Measurements from ENCODE around the gene WDR73.
A peak's percentile ranks its signal among the peaks of the same experiment; 100 is the strongest.

The WDR73 gene

GRCh38 chr15:84609818-84610525 is 44.1 kb downstream of the WDR73 start:
- no peak for DNase-seq (ENCODE audit: low read depth)

- no peak for DNase-seq (ENCODE audit: low read depth)
These were observed 45.3 kb downstream of the WDR73 start for GRCh38 chr15:84608707-84609284.

GRCh38 chr15:84606653-84607120 is 47.4 kb downstream of the WDR73 start:
- DNase-seq (ENCODE audit: low read depth): no peak

GRCh38 chr15:84605554-84605882 is 48.6 kb downstream of the WDR73 start:
- DNase-seq (ENCODE audit: low read depth): no peak

GRCh38 chr15:84604826-84605553 is 49.1 kb downstream of the WDR73 start:
- DNase-seq (ENCODE audit: low read depth): no peak

GRCh38 chr15:84603630-84604379 is 50.3 kb downstream of the WDR73 start:
- DNase-seq (ENCODE audit: low read depth): no peak

GRCh38 chr15:84601555-84601838 is 52.6 kb downstream of the WDR73 start:
- DNase-seq (ENCODE audit: low read depth): no peak

GRCh38 chr15:84600687-84601554 is 53.2 kb downstream of the WDR73 start, which contains the start of gene ZSCAN2:
TSS of gene ZSCAN2 (plus strand) at chr15:84601009. CDS start at chr15:84603928, 2,919 bp downstream.
- DNase-seq (ENCODE audit: low read depth): peak; percentile 72

GRCh38 chr15:84600331-84600686 is 53.8 kb downstream of the WDR73 start:
- peak; percentile 55 for DNase-seq (ENCODE audit: low read depth)

- no peak for DNase-seq (ENCODE audit: low read depth)
These were observed 54.2 kb downstream of the WDR73 start for GRCh38 chr15:84599906-84600305.

GRCh38 chr15:84598993-84599392 is 55.1 kb downstream of the WDR73 start:
- no peak for DNase-seq (ENCODE audit: low read depth)

GRCh38 chr15:84598250-84598649 is 55.8 kb downstream of the WDR73 start:
- no peak for DNase-seq (ENCODE audit: low read depth)

- no peak for DNase-seq (ENCODE audit: low read depth)
These were observed 56.8 kb downstream of the WDR73 start for GRCh38 chr15:84597296-84597695.

GRCh38 chr15:84595660-84596059 is 58.4 kb downstream of the WDR73 start:
- DNase-seq (ENCODE audit: low read depth): no peak

GRCh38 chr15:84594617-84595290 is 59.3 kb downstream of the WDR73 start:
- no peak for DNase-seq (ENCODE audit: low read depth)

- DNase-seq (ENCODE audit: low read depth): no peak
These were observed 62.3 kb downstream of the WDR73 start for GRCh38 chr15:84591815-84592214.

- no peak for DNase-seq (ENCODE audit: low read depth)
These were observed 63.7 kb downstream of the WDR73 start for GRCh38 chr15:84590406-84590805.

All from GM04503 (cell line).